HepG2 (cell line): Measurements from ENCODE around the gene ASXL1. TPM values are rescaled to one million over a fixed set of nuclear protein-coding genes. Genes with fewer than 3 reads are reported as not detected.
A peak's percentile ranks its signal among the peaks of the same experiment; 100 is the strongest.

ENCODE experiments used
- CSRNP2 ChIP-seq: sonication (generic); formaldehyde crosslinking; conservative IDR thresholded peaks from 2 replicates; pipeline ENCODE4 v1.8.0; 2022; ENCODE audit warnings: low read depth, missing genetic modification reagents
- DDIT3 ChIP-seq: sonication (generic); formaldehyde crosslinking; IDR thresholded peaks from 2 replicates; pipeline ENCODE4 v1.4.0; 2020; ENCODE audit warnings: mild to moderate bottlenecking, missing genetic modification reagents
- GABPB1 ChIP-seq: IDR thresholded peaks from 2 replicates; pipeline ENCODE4 v1.6.1; 2016; ENCODE audit warnings: mild to moderate bottlenecking, missing genetic modification reagents, moderate library complexity, missing compliant biosample characterization
- HINFP ChIP-seq: sonication (generic); formaldehyde crosslinking; IDR thresholded peaks from 2 replicates; pipeline ENCODE4 v1.4.0; 2020; ENCODE audit warnings: low read depth, mild to moderate bottlenecking, missing genetic modification reagents
- HNRNPH1 ChIP-seq: fragments of 200-400 bp; formaldehyde crosslinking; optimal IDR thresholded peaks from 2 replicates; pipeline ENCODE3; 2017; ENCODE audit warnings: mild to moderate bottlenecking, low read depth, low read length
- HNRNPL ChIP-seq: fragments of 200-400 bp; formaldehyde crosslinking; IDR thresholded peaks from 2 replicates; pipeline ENCODE4 v1.6.1; 2017; ENCODE audit warnings: mild to moderate bottlenecking, low read depth, low read length
- HOXA3 ChIP-seq: sonication (generic); formaldehyde crosslinking; IDR thresholded peaks from 2 replicates; pipeline ENCODE4 v1.5.0; 2020; ENCODE audit warnings: missing genetic modification reagents
- JUN ChIP-seq: sonication (generic); formaldehyde crosslinking; IDR thresholded peaks from 2 replicates; pipeline ENCODE4 v1.4.0; 2020; ENCODE audit warnings: mild to moderate bottlenecking, missing genetic modification reagents
- MTA3 ChIP-seq: sonication (generic); formaldehyde crosslinking; IDR thresholded peaks from 2 replicates; pipeline ENCODE4 v1.4.0; 2020; ENCODE audit warnings: missing genetic modification reagents
- POLR2A ChIP-seq, 2 experiments: IDR thresholded peaks; 2 replicates each; pipeline ENCODE4 v1.6.1; 2011; ENCODE audit warnings: low read depth in 2 of 2, low read length in 2 of 2, mild to moderate bottlenecking in 1 of 2, moderate library complexity in 1 of 2; ENCODE audit not compliant: insufficient read depth in 1 of 2
- POLR2AphosphoS2 ChIP-seq: IDR thresholded peaks from 2 replicates; pipeline ENCODE4 v1.6.1; 2011; ENCODE audit warnings: low read depth, low read length, improper control_type of control experiment
- POLR2AphosphoS5 ChIP-seq: IDR thresholded peaks from 2 replicates; pipeline ENCODE4 v1.6.1; 2012; ENCODE audit warnings: low read depth, low read length
- PRDM4 ChIP-seq: sonication (generic); formaldehyde crosslinking; IDR thresholded peaks from 2 replicates; pipeline ENCODE4 v1.9.0; 2021; ENCODE audit warnings: missing genetic modification reagents, borderline replicate concordance
- RBAK ChIP-seq: sonication (generic); formaldehyde crosslinking; IDR thresholded peaks from 2 replicates; pipeline ENCODE4 v1.5.1; 2020; ENCODE audit warnings: mild to moderate bottlenecking, missing genetic modification reagents
- REL ChIP-seq: sonication (generic); formaldehyde crosslinking; conservative IDR thresholded peaks from 2 replicates; pipeline ENCODE4 v1.8.0; 2022; ENCODE audit warnings: mild to moderate bottlenecking, missing genetic modification reagents, moderate library complexity
- RXRB ChIP-seq: IDR thresholded peaks from 2 replicates; pipeline ENCODE4 v1.6.1; 2016; ENCODE audit warnings: borderline replicate concordance, missing genetic modification reagents, missing compliant biosample characterization
- SALL1 ChIP-seq: sonication (generic); formaldehyde crosslinking; IDR thresholded peaks from 2 replicates; pipeline ENCODE4 v1.8.0; 2022; ENCODE audit warnings: mild to moderate bottlenecking, missing genetic modification reagents
- SMYD3 ChIP-seq: sonication (generic); formaldehyde crosslinking; IDR thresholded peaks from 2 replicates; pipeline ENCODE4 v1.8.1; 2023; ENCODE audit warnings: mild to moderate bottlenecking, missing genetic modification reagents
- TCF12 ChIP-seq, 2 experiments: fragments of 450-650 bp in 1 of 2; sonication (generic) in 1 of 2; formaldehyde crosslinking in 1 of 2; IDR thresholded peaks; 2 replicates each; pipeline versions ENCODE4 v1.6.1 to v1.8.0; 2017 to 2022; ENCODE audit warnings: antibody characterized with exemption in 1 of 2, mild to moderate bottlenecking in 1 of 2, missing genetic modification reagents in 1 of 2, moderate library complexity in 1 of 2
- TCF7L2 ChIP-seq: IDR thresholded peaks from 2 replicates; pipeline ENCODE4 v1.6.1; 2011; ENCODE audit warnings: mild to moderate bottlenecking, low read depth, low read length, moderate library complexity
- U2AF2 ChIP-seq: fragments of 200-400 bp; formaldehyde crosslinking; IDR thresholded peaks from 2 replicates; pipeline ENCODE4 v1.6.1; 2017; ENCODE audit warnings: low read depth, mild to moderate bottlenecking, low read length
- ZKSCAN8 ChIP-seq: IDR thresholded peaks from 2 replicates; pipeline ENCODE4 v1.6.1; 2016; ENCODE audit warnings: borderline replicate concordance, missing genetic modification reagents, missing compliant biosample characterization
- ZNF256 ChIP-seq: sonication (generic); formaldehyde crosslinking; conservative IDR thresholded peaks from 2 replicates; pipeline ENCODE4 v1.4.0; 2020; ENCODE audit warnings: missing genetic modification reagents
- ZNF451 ChIP-seq: sonication (generic); formaldehyde crosslinking; IDR thresholded peaks from 2 replicates; pipeline ENCODE4 v1.5.0; 2020; ENCODE audit warnings: mild to moderate bottlenecking, missing genetic modification reagents
- ZNF891 ChIP-seq: sonication (generic); formaldehyde crosslinking; IDR thresholded peaks from 2 replicates; pipeline ENCODE4 v1.5.0; 2020; ENCODE audit warnings: mild to moderate bottlenecking, missing genetic modification reagents
- polyA plus RNA-seq, 8 experiments: library from polyadenylated mRNA; depleted of rRNA in 3 of 8; stranded (reverse) in 7 of 8; unstranded in 1 of 8; fragments of >200 nt; fragmentation: Illumina TruSeq in 4 of 8; extraction: Trizol in 4 of 8; gene quantifications; 2 replicates each; pipeline versions ENCODE4 v1.2.1 to v1.2.3, GENCODE V29; 2011 to 2016; ENCODE audit warnings: low read depth in 4 of 8, missing spikeins in 1 of 8, mixed read lengths in 1 of 8; ENCODE audit not compliant: insufficient read depth in 1 of 8
- total RNA-seq, 5 experiments: library from RNA; depleted of rRNA; stranded (reverse); fragments of >200 nt; fragmentation: Illumina TruSeq; extraction: Trizol; gene quantifications; 2 replicates each; pipeline ENCODE4 v1.2.3, GENCODE V29; 2016; ENCODE audit warnings: low read depth in 1 of 5
- TF ChIP-seq, protein P1 (sequence below): sonication (generic); formaldehyde crosslinking; IDR thresholded peaks from 2 replicates; pipeline ENCODE4 v1.5.1; 2020; ENCODE audit warnings: mild to moderate bottlenecking, missing genetic modification reagents, borderline replicate concordance

Gene ASXL1
- total and polyA plus RNA-seq, 2 of the 13 experiments (the other 11 are each of a cell fraction or from before 2014, with no cell fraction given) = 62.1 to 74.8 TPM

GRCh38 chr20:32440758-32441078, 82.6 kb downstream of the ASXL1 start (continued):
- TF ChIP-seq HINFP (CRISPR knock-in tag) (no peak), HNRNPH1 (no peak), POLR2A (IDR thresholded peaks at IDR 0.05; ENCODE audit: insufficient read depth in 1 of 2, low read depth in 2 of 2, low read length in 2 of 2) (peak in 1 of 2 experiments; percentile 23; a peak in 1 of 4 replicates), POLR2AphosphoS2 (no peak; the same call in 1 of the 2 replicates), RXRB (no peak), ZNF256 (no peak), GABPB1 (CRISPR knock-in tag) (no peak), JUN (CRISPR knock-in tag) (no peak; the same call in 1 of the 2 replicates), U2AF2 (no peak), ZNF891 (CRISPR knock-in tag) (no peak), CSRNP2 (no peak), ZNF451 (CRISPR knock-in tag) (0 out of 2 replicates have a peak, but pooled peaks have one; percentile 41), HNRNPL (no peak), TCF7L2 (no peak), DDIT3 (CRISPR knock-in tag) (no peak), SALL1 (CRISPR knock-in tag) (peak; percentile 5; the same call in 1 of the 2 replicates), POLR2AphosphoS5 (0 out of 2 replicates have a peak, but pooled peaks have one; percentile 11), MTA3 (no peak), RBAK (CRISPR knock-in tag) (no peak), HOXA3 (CRISPR knock-in tag) (0 out of 2 replicates have a peak, but pooled peaks have one; percentile 41), PRDM4 (no peak), TCF12 (IDR thresholded peaks at IDR 0.05) (no peak), TCF12 (CRISPR knock-in tag; IDR thresholded peaks at IDR 0.05) (no peak), ZKSCAN8 (CRISPR knock-in tag) (no peak), REL (CRISPR knock-in tag) (no peak), SMYD3 (no peak)
- TF ChIP-seq, protein P1, sequence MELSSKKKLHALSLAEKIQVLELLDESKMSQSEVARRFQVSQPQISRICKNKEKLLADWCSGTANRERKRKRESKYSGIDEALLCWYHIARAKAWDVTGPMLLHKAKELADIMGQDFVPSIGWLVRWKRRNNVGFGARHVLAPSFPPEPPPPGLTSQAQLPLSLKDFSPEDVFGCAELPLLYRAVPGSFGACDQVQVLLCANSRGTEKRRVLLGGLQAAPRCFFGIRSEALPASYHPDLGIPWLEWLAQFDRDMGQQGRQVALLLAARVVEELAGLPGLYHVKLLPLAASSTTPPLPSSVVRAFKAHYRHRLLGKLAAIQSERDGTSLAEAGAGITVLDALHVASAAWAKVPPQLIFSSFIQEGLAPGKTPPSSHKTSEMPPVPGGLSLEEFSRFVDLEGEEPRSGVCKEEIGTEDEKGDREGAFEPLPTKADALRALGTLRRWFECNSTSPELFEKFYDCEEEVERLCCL (CRISPR knock-in tag) = no peak
